ENCODE data around the gene CNOT11.
A peak's percentile ranks its signal among the peaks of the same experiment; 100 is the strongest.
"Not testable (repeated sequence)": the region's sequence is repeated elsewhere in the genome, so short reads cannot be mapped to it uniquely, and the experiment has no call there.

Gene CNOT11

GRCh38 chr2:101252408-101253012 lies at the start of gene CNOT11:
CNOT11 (plus strand) TSS chr2:101252886; CDS start chr2:101252965, 79 bp downstream.
- DNase-seq (ENCODE audit: low spot score) (peak; percentile 96), FAIRE-seq (peak; percentile 21)

- no peak for DNase-seq (ENCODE audit: low spot score)
- FAIRE-seq, result no peak
Observed at GRCh38 chr2:101204400-101205115, 48.1 kb upstream of the CNOT11 start.

- DNase-seq (ENCODE audit: low spot score) (peak; percentile 83), FAIRE-seq (peak; percentile 72)
Observed at GRCh38 chr2:101205521-101206479, 46.9 kb upstream of the CNOT11 start.

GRCh38 chr2:101208830-101209229 lies 43.9 kb upstream of the CNOT11 start:
- FAIRE-seq, result no peak

GRCh38 chr2:101219246-101219645 lies 33.4 kb upstream of the CNOT11 start:
- DNase-seq (ENCODE audit: low spot score) (no peak), FAIRE-seq (no peak)

More at GRCh38 chr2:101208830-101209229, 43.9 kb upstream of the CNOT11 start:
- no peak for DNase-seq (ENCODE audit: low spot score)

GRCh38 chr2:101220091-101220490 lies 32.6 kb upstream of the CNOT11 start:
- not testable (repeated sequence) for FAIRE-seq; DNase-seq (ENCODE audit: low spot score)

GRCh38 chr2:101223814-101224231 lies 28.9 kb upstream of the CNOT11 start:
- DNase-seq (ENCODE audit: low spot score) (peak; percentile 81), FAIRE-seq (peak; percentile 90)

- peak; percentile 88 for FAIRE-seq
- peak; percentile 89 for DNase-seq (ENCODE audit: low spot score)
Observed at GRCh38 chr2:101230541-101231001, 22.1 kb upstream of the CNOT11 start.

GRCh38 chr2:101231240-101231639 lies 21.4 kb upstream of the CNOT11 start:
- FAIRE-seq (peak; percentile 58), DNase-seq (ENCODE audit: low spot score) (peak; percentile 52)

- DNase-seq (ENCODE audit: low spot score) (no peak), FAIRE-seq (no peak)
Observed at GRCh38 chr2:101231937-101232730, 20.6 kb upstream of the CNOT11 start.

- DNase-seq (ENCODE audit: low spot score), result no peak
- FAIRE-seq, result no peak
Observed at GRCh38 chr2:101232770-101233169, 19.9 kb upstream of the CNOT11 start.

GRCh38 chr2:101234169-101234938 lies 18.3 kb upstream of the CNOT11 start:
- DNase-seq (ENCODE audit: low spot score) (peak; percentile 41), FAIRE-seq (peak; percentile 38)

GRCh38 chr2:101235956-101236355 lies 16.7 kb upstream of the CNOT11 start:
- not testable (repeated sequence) for DNase-seq (ENCODE audit: low spot score); FAIRE-seq

GRCh38 chr2:101237944-101238343 lies 14.7 kb upstream of the CNOT11 start:
- DNase-seq (ENCODE audit: low spot score); FAIRE-seq: not testable (repeated sequence)

GRCh38 chr2:101238930-101239759 lies 13.5 kb upstream of the CNOT11 start:
- DNase-seq (ENCODE audit: low spot score), result peak; percentile 94

GRCh38 chr2:101239760-101240118 lies 12.9 kb upstream of the CNOT11 start:
- FAIRE-seq; DNase-seq (ENCODE audit: low spot score): not testable (repeated sequence)

More at GRCh38 chr2:101238930-101239759, 13.5 kb upstream of the CNOT11 start:
- peak; percentile 91 for FAIRE-seq

GRCh38 chr2:101240694-101241093 lies 12.0 kb upstream of the CNOT11 start:
- not testable (repeated sequence) for FAIRE-seq
- DNase-seq (ENCODE audit: low spot score), result peak; percentile 15

- FAIRE-seq, result no peak
Observed at GRCh38 chr2:101241158-101241557, 11.5 kb upstream of the CNOT11 start.

GRCh38 chr2:101244373-101244772 lies 8.3 kb upstream of the CNOT11 start:
- not testable (repeated sequence) for FAIRE-seq; DNase-seq (ENCODE audit: low spot score)

More at GRCh38 chr2:101241158-101241557, 11.5 kb upstream of the CNOT11 start:
- DNase-seq (ENCODE audit: low spot score), result no peak

Data from RCC 7860 (cell line).